GM23338 (cell line): ENCODE measurements around the gene TM7SF3. TPM values are rescaled to one million over a fixed set of nuclear protein-coding genes. Genes with fewer than 3 reads are reported as not detected.

Experiments used
- ATAC-seq: fragments of 200-7000 bp; cut with Tn5 transposase; 3 replicates; pipeline ENCODE4 v1.9.1; 2020
- DNase-seq: peaks from one replicate; pipeline ENCODE4 v3.0.0-alpha.2; 2015; ENCODE audit warnings: low spot score
- H2AFZ ChIP-seq: fragments of 200-600 bp; sonication (generic); 2 replicates; pipeline ENCODE4 v1.8.0; 2016; ENCODE audit warnings: antibody characterized with exemption, mild to moderate bottlenecking, moderate library complexity
- H3F3A ChIP-seq: fragments of 200-600 bp; sonication (generic); replicated peaks from 2 replicates; pipeline ENCODE4 v1.8.0; 2017; ENCODE audit warnings: antibody characterized with exemption, mixed run types, low read depth
- H3K27ac ChIP-seq: fragments of 200-600 bp; sonication (generic); 2 replicates; pipeline ENCODE4 v1.6.1; 2016; ENCODE audit warnings: low read depth
- H3K27me3 ChIP-seq: fragments of 200-600 bp; sonication (generic); 2 replicates; pipeline ENCODE4 v1.8.0; 2016; ENCODE audit warnings: mild to moderate bottlenecking, mixed run types, moderate library complexity; ENCODE audit not compliant: insufficient read depth
- H3K36me3 ChIP-seq: fragments of 200-600 bp; sonication (generic); 2 replicates; pipeline ENCODE4 v1.8.0; 2016; ENCODE audit warnings: mild to moderate bottlenecking; ENCODE audit not compliant: insufficient read depth
- H3K4me1 ChIP-seq: fragments of 200-600 bp; sonication (generic); 2 replicates; pipeline ENCODE4 v1.8.0; 2016; ENCODE audit warnings: mild to moderate bottlenecking, moderate library complexity; ENCODE audit not compliant: insufficient read depth
- H3K4me2 ChIP-seq: fragments of 200-600 bp; sonication (generic); 2 replicates; pipeline ENCODE4 v1.7.1; 2017; ENCODE audit warnings: mixed run types
- H3K4me3 ChIP-seq: fragments of 200-600 bp; sonication (generic); 2 replicates; pipeline ENCODE4 v1.6.1; 2016; ENCODE audit warnings: mixed run types
- H3K79me2 ChIP-seq: fragments of 200-600 bp; sonication (generic); replicated peaks from 2 replicates; pipeline ENCODE4 v1.8.0; 2017; ENCODE audit warnings: mild to moderate bottlenecking; ENCODE audit not compliant: insufficient read depth
- H3K9me2 ChIP-seq: fragments of 200-600 bp; sonication (generic); 2 replicates; pipeline ENCODE4 v1.8.0; 2017; ENCODE audit not compliant: insufficient read depth
- H4K20me1 ChIP-seq: fragments of 200-600 bp; sonication (generic); replicated peaks from 2 replicates; pipeline ENCODE4 v1.8.0; 2017; ENCODE audit warnings: mild to moderate bottlenecking; ENCODE audit not compliant: insufficient read depth
- H3K27ac Mint-ChIP-seq: 2 replicates; pipeline ENCODE4 v1.8.0; 2020; ENCODE audit warnings: inconsistent platforms, mild to moderate bottlenecking, moderate library complexity, mixed read lengths
- H3K27me3 Mint-ChIP-seq: 3 replicates; pipeline ENCODE4 v1.8.0; 2022; ENCODE audit warnings: low read depth, mild to moderate bottlenecking, moderate library complexity, mixed read lengths, inconsistent platforms; ENCODE audit not compliant: insufficient read depth, poor library complexity
- H3K36me3 Mint-ChIP-seq: 3 replicates; pipeline ENCODE4 v1.8.0; 2021; ENCODE audit warnings: low read depth, mild to moderate bottlenecking, inconsistent platforms, moderate library complexity, mixed read lengths
- H3K4me1 Mint-ChIP-seq: 3 replicates; pipeline ENCODE4 v1.8.0; 2020; ENCODE audit warnings: mild to moderate bottlenecking, inconsistent platforms, mixed read lengths
- H3K4me3 Mint-ChIP-seq: 3 replicates; pipeline ENCODE4 v1.8.0; 2021; ENCODE audit warnings: moderate library complexity, mild to moderate bottlenecking, inconsistent platforms, mixed read lengths
- H3K9me3 Mint-ChIP-seq: 3 replicates; pipeline ENCODE4 v1.8.0; 2020; ENCODE audit warnings: moderate library complexity, mild to moderate bottlenecking, inconsistent platforms, mixed read lengths
- ETS1 ChIP-seq: IDR thresholded peaks from 2 replicates; pipeline ENCODE4 v1.6.1; 2016; ENCODE audit warnings: antibody characterized with exemption
- EZH2 ChIP-seq: fragments of 200-600 bp; sonication (generic); IDR thresholded peaks from one replicate; pipeline ENCODE4 v1.8.0; 2017; ENCODE audit warnings: antibody characterized with exemption, mild to moderate bottlenecking, low read depth; ENCODE audit not compliant: unreplicated experiment
- JUNB ChIP-seq: IDR thresholded peaks from one replicate; pipeline ENCODE4 v1.6.1; 2016; ENCODE audit warnings: antibody characterized with exemption; ENCODE audit not compliant: unreplicated experiment
- POLR2AphosphoS5 ChIP-seq: IDR thresholded peaks from 2 replicates; pipeline ENCODE4 v1.6.1; 2016; ENCODE audit warnings: antibody characterized with exemption, low read depth
- STAT1 ChIP-seq: IDR thresholded peaks from one replicate; pipeline ENCODE4 v1.6.1; 2016; ENCODE audit warnings: antibody characterized with exemption; ENCODE audit not compliant: unreplicated experiment
- ZNF114 ChIP-seq: fragments of 250-450 bp; sonication (Bioruptor Pico); IDR thresholded peaks from 2 replicates; pipeline ENCODE4 v1.5.0; 2020; ENCODE audit warnings: mild to moderate bottlenecking, moderate library complexity
- ZNF331 ChIP-seq: fragments of 250-450 bp; sonication (Bioruptor Pico); IDR thresholded peaks from 2 replicates; pipeline ENCODE4 v1.5.0; 2020; ENCODE audit warnings: low read depth, mild to moderate bottlenecking, moderate library complexity
- ZNF462 ChIP-seq: fragments of 250-450 bp; sonication (Bioruptor Pico); IDR thresholded peaks from 2 replicates; pipeline ENCODE4 v1.5.0; 2020; ENCODE audit warnings: mild to moderate bottlenecking, moderate library complexity
- polyA plus RNA-seq: library from polyadenylated mRNA; unstranded; fragments of >200 nt; fragmentation: Nextera tagmentation; extraction: Ambion mirVana; gene quantifications from 2 replicates; pipeline ENCODE4 v1.2.1, GENCODE V29; 2016
- total RNA-seq: library from RNA; depleted of rRNA; stranded (reverse); fragments of >200 nt; shearing (Covaris generic); gene quantifications from 2 replicates; pipeline ENCODE4 v1.2.3, GENCODE V29; 2014

Gene TM7SF3
- total and polyA plus RNA-seq, 2 experiments from 2014 or later, result 30.3 to 121 TPM

GRCh38 chr12:26970136-26970535 lies 44.0 kb downstream of the TM7SF3 start:
- ATAC-seq (no peak), DNase-seq (no peak)
- Mint-ChIP-seq H3K27me3 (no peaks in the 10 kb centered on the region), H3K9me3 (no peaks in the 10 kb centered on the region), H3K36me3 (peaks cover 18% of the 10 kb centered on the region; the same call in 2 of the 3 replicates), H3K27ac (no peak overlapping the region), H3K4me3 (no peak overlapping the region), H3K4me1 (no peaks in the 10 kb centered on the region)
- TF ChIP-seq ETS1 (no peak), ZNF114 (CRISPR knock-in tag) (no peak), POLR2AphosphoS5 (no peak), EZH2 (no peak), ZNF331 (no peak), JUNB (no peak), ZNF462 (CRISPR knock-in tag) (no peak), STAT1 (no peak)
- Histone ChIP-seq H3F3A (no peaks in the 10 kb centered on the region), H3K36me3 (peaks cover 11% of the 10 kb centered on the region; the same call in 1 of the 2 replicates), H3K79me2 (no peaks in the 10 kb centered on the region), H3K9me2 (no peaks in the 10 kb centered on the region), H3K4me2 (no peak overlapping the region), H3K4me3 (no peak overlapping the region), H4K20me1 (no peaks in the 10 kb centered on the region), H3K4me1 (no peaks in the 10 kb centered on the region), H2AFZ (no peak overlapping the region), H3K27me3 (no peaks in the 10 kb centered on the region), H3K27ac (no peak overlapping the region)
